Stimulated activated effector memory CD8-positive, alpha-beta T cell treated with anti-CD3 and anti-CD28 coated beads, Interleukin-12 subunit alpha, Interleukin-12 subunit beta, amount 100 ng/mL, for 72 hours (primary cell): ENCODE measurements around the gene TLR7.

Source experiments
- ATAC-seq: fragments of 150-1000 bp; cut with Tn5 transposase; 2 replicates; pipeline ENCODE4 v1.10.0; 2021
- DNase-seq, 2 donors: peaks; one replicate each; pipeline ENCODE4 v3.0.0; 2021 to 2022; ENCODE audit warnings: low spot score in 2 of 2
- H3K27ac Mint-ChIP-seq: one replicate; pipeline ENCODE4 v1.8.0; 2022; ENCODE audit warnings: mild to moderate bottlenecking, mixed read lengths
- H3K36me3 Mint-ChIP-seq: one replicate; pipeline ENCODE4 v1.8.0; 2022; ENCODE audit warnings: mild to moderate bottlenecking, mixed read lengths
- H3K4me1 Mint-ChIP-seq: one replicate; pipeline ENCODE4 v1.8.0; 2022; ENCODE audit warnings: mixed read lengths
- H3K4me3 Mint-ChIP-seq: one replicate; pipeline ENCODE4 v1.8.0; 2022; ENCODE audit warnings: mild to moderate bottlenecking, mixed read lengths
- H3K9me3 Mint-ChIP-seq: one replicate; pipeline ENCODE4 v1.8.0; 2022; ENCODE audit warnings: mixed read lengths

Gene TLR7

DNA sequence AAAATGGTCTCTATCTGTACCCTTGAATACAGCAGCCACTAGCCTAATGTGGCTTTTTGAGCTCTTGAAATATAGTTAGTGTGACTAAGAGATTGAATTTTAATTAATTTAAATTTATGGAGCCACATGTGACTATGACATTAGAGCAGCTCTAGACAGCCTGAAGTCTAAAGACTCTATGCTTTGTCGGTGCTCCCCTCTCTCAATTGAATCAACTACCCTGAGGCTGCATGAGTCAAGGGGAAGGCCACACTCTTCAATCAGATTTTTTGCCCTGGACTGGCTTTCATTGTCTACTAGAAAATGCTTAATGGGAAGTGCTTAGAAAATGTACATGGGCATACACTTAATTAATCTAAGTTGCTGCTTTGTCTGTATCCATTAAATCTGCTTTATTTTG is 11.7 kb downstream of the TLR7 start:
- Mint-ChIP-seq H3K4me1 (no peaks in the 10 kb centered on the region), H3K27ac (no peak overlapping the region), H3K36me3 (no peaks in the 10 kb centered on the region), H3K4me3 (no peak overlapping the region), H3K9me3 (no peaks in the 10 kb centered on the region)
- ATAC-seq (no peak), DNase-seq (no peak)

DNA sequence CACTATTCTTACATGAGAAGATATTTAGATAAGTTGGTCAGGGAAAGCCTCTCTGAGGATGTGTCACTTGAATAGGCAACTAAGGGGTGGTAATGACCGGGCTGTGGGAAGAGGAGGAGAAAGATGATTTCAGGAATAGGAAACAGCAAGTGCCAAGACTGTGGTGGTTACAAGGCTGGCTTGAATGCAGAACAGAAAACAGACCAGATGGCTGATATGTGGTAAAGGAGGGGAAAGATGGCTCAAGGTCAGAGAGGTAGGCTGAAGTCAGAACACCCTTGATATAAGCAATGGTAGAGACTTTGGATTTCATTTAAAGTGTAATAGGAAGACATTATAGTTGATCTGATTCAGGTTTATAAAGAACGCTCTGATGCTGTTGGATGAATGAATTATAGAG is 15.0 kb downstream of the TLR7 start:
- ATAC-seq (no peak), DNase-seq (no peak)
- no peak overlapping the region for H3K27ac Mint-ChIP-seq
- H3K4me3 Mint-ChIP-seq = no peak overlapping the region
- no peaks in the 10 kb centered on the region for H3K36me3 Mint-ChIP-seq
- H3K9me3 Mint-ChIP-seq = no peaks in the 10 kb centered on the region
- no peaks in the 10 kb centered on the region for H3K4me1 Mint-ChIP-seq

DNA sequence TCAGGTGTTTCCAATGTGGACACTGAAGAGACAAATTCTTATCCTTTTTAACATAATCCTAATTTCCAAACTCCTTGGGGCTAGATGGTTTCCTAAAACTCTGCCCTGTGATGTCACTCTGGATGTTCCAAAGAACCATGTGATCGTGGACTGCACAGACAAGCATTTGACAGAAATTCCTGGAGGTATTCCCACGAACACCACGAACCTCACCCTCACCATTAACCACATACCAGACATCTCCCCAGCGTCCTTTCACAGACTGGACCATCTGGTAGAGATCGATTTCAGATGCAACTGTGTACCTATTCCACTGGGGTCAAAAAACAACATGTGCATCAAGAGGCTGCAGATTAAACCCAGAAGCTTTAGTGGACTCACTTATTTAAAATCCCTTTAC is 18.6 kb downstream of the TLR7 start:
- H3K4me1 Mint-ChIP-seq = peaks cover under 1% of the 10 kb centered on the region
- no peak overlapping the region for H3K27ac Mint-ChIP-seq
- DNase-seq (no peak), ATAC-seq (no peak)
- no peak overlapping the region for H3K4me3 Mint-ChIP-seq
- no peaks in the 10 kb centered on the region for H3K36me3 Mint-ChIP-seq
- H3K9me3 Mint-ChIP-seq = no peaks in the 10 kb centered on the region

DNA sequence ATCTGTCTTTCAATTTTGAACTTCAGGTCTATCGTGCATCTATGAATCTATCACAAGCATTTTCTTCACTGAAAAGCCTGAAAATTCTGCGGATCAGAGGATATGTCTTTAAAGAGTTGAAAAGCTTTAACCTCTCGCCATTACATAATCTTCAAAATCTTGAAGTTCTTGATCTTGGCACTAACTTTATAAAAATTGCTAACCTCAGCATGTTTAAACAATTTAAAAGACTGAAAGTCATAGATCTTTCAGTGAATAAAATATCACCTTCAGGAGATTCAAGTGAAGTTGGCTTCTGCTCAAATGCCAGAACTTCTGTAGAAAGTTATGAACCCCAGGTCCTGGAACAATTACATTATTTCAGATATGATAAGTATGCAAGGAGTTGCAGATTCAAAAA is 19.7 kb downstream of the TLR7 start:
- Mint-ChIP-seq H3K36me3 (no peaks in the 10 kb centered on the region), H3K4me3 (no peak overlapping the region), H3K9me3 (no peaks in the 10 kb centered on the region), H3K4me1 (peaks cover 9% of the 10 kb centered on the region), H3K27ac (no peak overlapping the region)
- ATAC-seq = no peak
- DNase-seq = no peak

DNA sequence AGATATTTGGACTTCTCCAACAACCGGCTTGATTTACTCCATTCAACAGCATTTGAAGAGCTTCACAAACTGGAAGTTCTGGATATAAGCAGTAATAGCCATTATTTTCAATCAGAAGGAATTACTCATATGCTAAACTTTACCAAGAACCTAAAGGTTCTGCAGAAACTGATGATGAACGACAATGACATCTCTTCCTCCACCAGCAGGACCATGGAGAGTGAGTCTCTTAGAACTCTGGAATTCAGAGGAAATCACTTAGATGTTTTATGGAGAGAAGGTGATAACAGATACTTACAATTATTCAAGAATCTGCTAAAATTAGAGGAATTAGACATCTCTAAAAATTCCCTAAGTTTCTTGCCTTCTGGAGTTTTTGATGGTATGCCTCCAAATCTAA is 20.3 kb downstream of the TLR7 start:
- Mint-ChIP-seq H3K4me3 (no peak overlapping the region), H3K4me1 (peaks cover 9% of the 10 kb centered on the region), H3K36me3 (no peaks in the 10 kb centered on the region), H3K9me3 (no peaks in the 10 kb centered on the region), H3K27ac (no peak overlapping the region)
- DNase-seq = no peak
- no peak for ATAC-seq

DNA sequence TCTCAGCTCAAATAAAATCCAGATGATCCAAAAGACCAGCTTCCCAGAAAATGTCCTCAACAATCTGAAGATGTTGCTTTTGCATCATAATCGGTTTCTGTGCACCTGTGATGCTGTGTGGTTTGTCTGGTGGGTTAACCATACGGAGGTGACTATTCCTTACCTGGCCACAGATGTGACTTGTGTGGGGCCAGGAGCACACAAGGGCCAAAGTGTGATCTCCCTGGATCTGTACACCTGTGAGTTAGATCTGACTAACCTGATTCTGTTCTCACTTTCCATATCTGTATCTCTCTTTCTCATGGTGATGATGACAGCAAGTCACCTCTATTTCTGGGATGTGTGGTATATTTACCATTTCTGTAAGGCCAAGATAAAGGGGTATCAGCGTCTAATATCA is 20.9 kb downstream of the TLR7 start:
- Mint-ChIP-seq H3K9me3 (no peaks in the 10 kb centered on the region), H3K36me3 (no peaks in the 10 kb centered on the region), H3K4me3 (no peak overlapping the region), H3K4me1 (peaks cover 9% of the 10 kb centered on the region), H3K27ac (no peak overlapping the region)
- DNase-seq = no peak
- ATAC-seq = no peak

DNA sequence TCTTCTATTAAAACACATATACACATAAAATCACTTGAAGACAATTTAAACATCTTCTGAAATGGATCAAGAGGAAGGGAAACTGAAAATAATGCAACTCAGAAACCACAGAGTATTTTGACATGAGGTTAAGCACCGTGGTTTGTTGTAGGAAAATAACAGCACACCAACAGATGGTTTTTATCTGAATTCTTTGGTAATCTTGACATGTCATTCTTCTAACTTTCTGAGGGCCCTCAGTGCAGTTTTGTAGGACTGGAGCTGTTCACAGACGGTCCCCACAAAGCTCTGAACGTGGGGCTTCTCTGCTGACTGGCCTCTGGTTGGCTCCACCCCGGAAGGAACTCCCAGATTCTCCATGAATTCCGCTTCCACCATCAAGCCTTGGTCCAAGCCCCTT is 23.6 kb downstream of the TLR7 start:
- Mint-ChIP-seq H3K27ac (no peak overlapping the region), H3K9me3 (no peaks in the 10 kb centered on the region), H3K4me1 (peaks cover 9% of the 10 kb centered on the region), H3K4me3 (no peak overlapping the region), H3K36me3 (no peaks in the 10 kb centered on the region)
- ATAC-seq (peak; percentile 59), DNase-seq (no peak)

DNA sequence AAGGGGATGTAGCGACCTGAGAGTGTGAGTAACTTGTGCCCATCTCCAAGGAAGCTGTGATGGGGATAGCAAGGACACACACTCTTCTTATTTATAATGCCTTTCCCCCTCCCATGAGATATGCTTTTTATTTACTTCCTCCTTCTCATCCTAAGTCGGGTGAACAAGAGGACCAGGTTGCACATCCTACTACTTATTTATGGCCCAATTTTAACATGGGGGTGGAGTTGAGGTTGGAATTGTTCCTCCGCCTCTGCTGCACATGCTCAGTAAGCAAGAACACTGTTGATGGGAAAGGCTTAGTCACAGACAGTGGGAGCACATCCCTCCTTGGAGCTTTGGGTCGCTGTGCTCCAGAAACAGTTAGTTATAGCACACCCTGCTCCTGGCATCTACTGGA is 24.3 kb downstream of the TLR7 start:
- DNase-seq (no peak), ATAC-seq (no peak)
- no peaks in the 10 kb centered on the region for H3K36me3 Mint-ChIP-seq
- H3K4me1 Mint-ChIP-seq = peaks cover 9% of the 10 kb centered on the region
- H3K9me3 Mint-ChIP-seq = no peaks in the 10 kb centered on the region
- no peak overlapping the region for H3K27ac Mint-ChIP-seq
- no peak overlapping the region for H3K4me3 Mint-ChIP-seq

DNA sequence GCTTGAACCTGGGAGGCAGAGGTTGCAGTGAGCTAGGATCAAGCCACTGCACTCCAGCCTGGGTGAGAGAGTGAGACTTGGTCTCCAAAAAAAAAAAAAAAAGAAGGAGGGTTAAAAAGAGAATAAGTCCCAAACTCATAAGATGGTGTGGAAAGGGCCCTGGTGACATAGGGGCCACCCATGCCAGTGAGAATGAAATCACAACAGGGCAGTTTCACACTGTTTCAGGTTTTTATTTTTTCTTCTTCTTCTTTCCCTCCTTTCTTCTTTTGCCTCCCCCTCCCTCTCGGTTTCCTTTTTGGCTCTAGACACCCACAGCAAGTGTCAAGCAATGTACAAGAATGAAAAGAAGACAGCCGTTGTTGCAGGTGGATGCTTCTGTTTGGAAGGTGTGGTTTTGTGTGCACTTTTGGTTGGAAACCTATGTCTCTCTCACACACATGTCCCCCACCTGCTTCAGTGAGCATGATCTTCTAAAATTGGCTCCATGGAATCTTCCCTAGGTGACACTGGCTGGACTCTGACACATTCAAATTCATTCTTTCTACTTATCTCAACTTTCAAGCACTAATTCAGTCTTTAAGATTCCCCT is 25.1 kb downstream of the TLR7 start:
- Mint-ChIP-seq H3K36me3 (no peaks in the 10 kb centered on the region), H3K9me3 (no peaks in the 10 kb centered on the region), H3K4me3 (no peak overlapping the region), H3K4me1 (peaks cover 9% of the 10 kb centered on the region), H3K27ac (no peak overlapping the region)
- DNase-seq (no peak), ATAC-seq (no peak)

DNA sequence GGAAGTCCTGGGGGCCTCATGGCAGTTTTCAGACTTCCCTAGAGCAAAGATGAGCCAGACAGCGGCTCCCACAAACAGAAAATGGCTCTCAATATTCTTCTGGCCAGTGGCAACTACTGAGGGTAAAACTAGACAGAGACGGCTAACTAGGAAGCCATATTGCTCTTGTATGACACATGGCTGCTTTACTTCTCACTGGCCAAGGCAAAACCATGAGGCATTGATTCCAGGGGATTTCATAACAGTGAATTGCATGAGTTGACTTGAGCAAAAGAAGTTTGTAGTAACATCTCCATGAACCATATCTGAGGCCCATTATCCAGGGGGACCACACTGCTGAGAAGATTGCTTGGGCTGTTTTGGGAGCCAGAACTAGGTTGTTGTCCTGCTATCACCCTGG is 25.8 kb downstream of the TLR7 start:
- H3K27ac Mint-ChIP-seq = no peak overlapping the region

DNA sequence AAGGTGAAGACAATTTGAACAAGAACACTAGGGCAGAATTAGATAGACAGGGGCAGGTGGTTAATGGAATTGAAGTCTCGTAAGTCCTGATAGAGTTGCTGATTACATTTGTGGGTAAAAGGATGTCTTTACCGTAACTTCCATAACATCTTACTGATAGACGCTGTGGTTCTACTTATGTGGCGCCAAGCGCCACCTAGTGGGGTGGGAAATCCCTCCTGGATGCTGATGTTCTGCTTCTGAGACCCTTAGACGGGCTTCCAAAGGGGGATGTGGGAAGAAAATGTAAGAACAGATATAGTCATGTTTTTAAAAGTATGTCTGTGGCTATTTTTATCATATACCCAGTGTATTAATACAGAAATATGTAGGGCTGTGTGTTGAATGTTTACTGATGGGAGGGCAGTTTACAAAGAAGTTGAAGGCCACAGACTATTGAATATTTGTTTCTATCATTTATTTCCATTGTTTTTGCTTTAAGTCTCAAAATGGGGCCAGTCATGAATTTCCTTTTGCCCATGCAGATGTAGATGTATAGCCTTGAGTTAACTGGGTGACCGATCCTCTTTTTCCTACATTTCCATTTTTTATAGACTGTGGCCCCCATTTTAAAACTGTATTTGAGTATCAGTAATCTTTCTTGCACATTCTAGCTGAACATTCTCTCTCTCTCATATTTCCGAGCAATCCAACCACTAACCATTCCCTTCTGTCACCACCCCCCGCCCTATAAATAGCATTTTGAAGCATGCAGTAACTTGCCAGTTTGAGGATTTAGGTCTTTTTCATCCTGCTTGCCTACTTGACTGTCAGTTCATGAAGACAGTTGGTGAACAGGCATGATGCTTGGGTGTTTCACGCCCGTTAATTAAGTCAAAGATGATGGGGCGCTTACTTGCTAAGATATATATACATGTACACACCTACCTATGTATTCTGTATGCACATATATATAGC is 27.5 kb downstream of the TLR7 start:
- H3K36me3 Mint-ChIP-seq = no peaks in the 10 kb centered on the region
- H3K9me3 Mint-ChIP-seq = no peaks in the 10 kb centered on the region
- peaks cover 9% of the 10 kb centered on the region for H3K4me1 Mint-ChIP-seq
- ATAC-seq (peak; percentile 42), DNase-seq (peak in 1 of 2 donors; percentile 51)
- H3K4me3 Mint-ChIP-seq = no peak overlapping the region
- no peak overlapping the region for H3K27ac Mint-ChIP-seq

More for the DNA sequence above, 25.8 kb downstream of the TLR7 start:
- ATAC-seq (no peak), DNase-seq (no peak)
- H3K4me1 Mint-ChIP-seq = peaks cover 9% of the 10 kb centered on the region
- no peaks in the 10 kb centered on the region for H3K9me3 Mint-ChIP-seq
- H3K36me3 Mint-ChIP-seq = no peaks in the 10 kb centered on the region
- no peak overlapping the region for H3K4me3 Mint-ChIP-seq

DNA sequence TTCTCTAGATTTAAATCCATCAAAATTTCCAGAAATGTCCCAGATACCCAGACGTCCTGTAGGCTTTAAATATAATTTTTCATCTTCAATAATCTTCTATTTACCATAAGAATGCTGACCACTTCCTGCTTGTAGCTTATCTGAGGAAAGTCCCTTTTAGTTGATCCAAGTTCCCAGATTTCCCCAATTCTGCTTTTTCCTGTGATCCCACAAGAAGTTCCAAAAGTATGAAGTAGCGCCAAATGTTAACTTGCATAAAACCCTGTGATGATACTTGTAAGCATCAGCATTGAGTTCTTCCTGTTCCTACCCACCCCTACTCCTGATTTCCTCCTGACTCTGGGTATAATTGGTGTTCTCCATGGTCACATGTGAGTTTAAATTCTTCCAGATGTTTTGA is 29.0 kb downstream of the TLR7 start:
- H3K4me1 Mint-ChIP-seq = peaks cover 5% of the 10 kb centered on the region
- no peaks in the 10 kb centered on the region for H3K36me3 Mint-ChIP-seq
- no peak overlapping the region for H3K27ac Mint-ChIP-seq
- no peak for DNase-seq
- no peaks in the 10 kb centered on the region for H3K9me3 Mint-ChIP-seq
- no peak overlapping the region for H3K4me3 Mint-ChIP-seq
- ATAC-seq = no peak

DNA sequence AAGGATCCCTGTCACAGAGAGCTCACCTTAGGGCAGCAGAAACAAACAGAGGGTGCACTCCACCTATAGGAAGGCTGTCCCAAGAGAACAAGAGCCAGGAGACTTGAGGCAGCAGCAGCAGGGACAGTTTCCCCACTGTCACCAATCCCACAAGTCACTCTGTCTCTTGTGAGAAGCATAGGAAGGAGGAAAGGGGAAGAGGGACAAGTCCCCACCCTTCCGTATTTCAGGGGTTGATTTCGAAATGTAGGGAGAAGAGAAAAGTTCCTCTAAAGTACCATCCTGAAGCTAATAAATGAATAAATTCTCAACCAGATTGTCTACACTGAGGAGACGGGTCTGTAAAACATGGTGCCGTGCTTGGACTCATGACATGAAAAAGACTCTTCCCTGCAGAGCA is 30.1 kb downstream of the TLR7 start:
- H3K36me3 Mint-ChIP-seq = no peaks in the 10 kb centered on the region
- H3K4me1 Mint-ChIP-seq = peaks cover 6% of the 10 kb centered on the region
- no peaks in the 10 kb centered on the region for H3K9me3 Mint-ChIP-seq
- DNase-seq (no peak), ATAC-seq (no peak)
- H3K27ac Mint-ChIP-seq = no peak overlapping the region
- no peak overlapping the region for H3K4me3 Mint-ChIP-seq

DNA sequence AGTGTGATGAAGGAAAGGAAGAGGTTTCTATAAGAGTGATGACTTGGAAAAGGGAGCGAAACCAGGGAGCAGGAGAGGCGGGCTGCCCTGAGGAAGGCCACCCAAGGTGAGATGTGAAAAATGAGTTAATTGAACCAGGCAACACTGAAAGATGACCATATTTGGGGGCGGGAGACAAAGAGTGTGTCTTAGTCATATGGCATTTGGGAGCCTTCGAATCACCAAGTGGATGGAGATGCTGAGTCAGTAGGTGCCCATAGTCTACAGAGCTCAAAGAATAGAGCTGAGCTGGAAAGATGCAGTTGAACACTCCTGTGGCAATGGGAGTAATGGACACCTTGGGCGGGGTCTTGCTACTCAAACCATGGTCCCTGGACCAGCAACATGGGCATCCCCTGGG is 31.2 kb downstream of the TLR7 start:
- H3K36me3 Mint-ChIP-seq = no peaks in the 10 kb centered on the region
- ATAC-seq = peak; percentile 74
- peaks cover 8% of the 10 kb centered on the region for H3K4me1 Mint-ChIP-seq
- no peak overlapping the region for H3K27ac Mint-ChIP-seq
- H3K4me3 Mint-ChIP-seq = no peak overlapping the region
- DNase-seq = no peak
- no peaks in the 10 kb centered on the region for H3K9me3 Mint-ChIP-seq

DNA sequence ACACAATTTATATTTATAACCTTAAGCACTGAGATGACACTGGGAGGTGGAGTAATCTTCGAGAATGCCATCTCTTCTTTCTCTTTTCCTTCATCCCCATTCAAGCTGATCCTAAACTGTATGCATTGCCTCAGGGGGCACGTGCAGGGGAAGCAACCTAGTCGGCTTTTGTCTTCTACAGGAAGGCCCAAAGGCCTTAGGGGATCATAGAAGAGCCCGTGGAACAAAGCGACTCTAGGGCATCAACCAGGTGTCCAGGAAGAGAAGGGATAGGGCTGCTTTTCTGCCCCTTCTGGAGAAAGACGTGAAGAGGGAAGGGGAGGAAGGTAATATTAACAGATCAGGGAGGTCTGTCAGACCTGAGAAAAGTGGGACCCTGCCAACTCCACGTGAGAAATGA is 32.6 kb downstream of the TLR7 start:
- DNase-seq (no peak), ATAC-seq (no peak)

DNA sequence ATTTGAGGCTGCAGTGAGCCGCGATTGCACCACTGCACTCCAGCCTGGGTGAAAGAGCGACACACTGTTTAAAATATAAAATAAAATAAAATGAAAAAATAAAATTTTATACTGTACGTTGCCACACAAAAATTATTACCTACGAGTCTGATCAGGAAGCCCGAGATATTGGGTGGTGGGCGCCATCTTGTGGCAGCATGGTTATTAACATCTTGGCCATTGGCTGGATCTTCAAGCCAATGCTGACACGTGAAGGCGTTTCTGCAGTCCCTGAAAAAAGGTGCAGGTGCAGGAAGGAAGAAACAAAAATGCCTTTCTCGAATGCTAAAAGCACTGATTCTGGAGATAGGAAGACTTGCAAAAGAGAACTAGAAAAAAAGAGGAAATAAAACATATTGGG is 34.6 kb downstream of the TLR7 start:
- Mint-ChIP-seq H3K4me1 (peaks cover 8% of the 10 kb centered on the region), H3K36me3 (no peaks in the 10 kb centered on the region), H3K4me3 (no peak overlapping the region), H3K27ac (no peak overlapping the region), H3K9me3 (no peaks in the 10 kb centered on the region)
- no peak for ATAC-seq
- DNase-seq = peak; percentile 36 to 74

More for the DNA sequence above, 32.6 kb downstream of the TLR7 start:
- Mint-ChIP-seq H3K27ac (no peak overlapping the region), H3K9me3 (no peaks in the 10 kb centered on the region), H3K4me1 (peaks cover 8% of the 10 kb centered on the region), H3K36me3 (no peaks in the 10 kb centered on the region), H3K4me3 (no peak overlapping the region)
